Cortex of kidney (tissue), 1 donor: ENCODE measurements around the gene PIK3R3.

ENCODE experiments used
- DNase-seq: peaks from one replicate; lab custom pipeline; 2025; lab: John Stamatoyannopoulos, UW

Gene PIK3R3

DNA sequence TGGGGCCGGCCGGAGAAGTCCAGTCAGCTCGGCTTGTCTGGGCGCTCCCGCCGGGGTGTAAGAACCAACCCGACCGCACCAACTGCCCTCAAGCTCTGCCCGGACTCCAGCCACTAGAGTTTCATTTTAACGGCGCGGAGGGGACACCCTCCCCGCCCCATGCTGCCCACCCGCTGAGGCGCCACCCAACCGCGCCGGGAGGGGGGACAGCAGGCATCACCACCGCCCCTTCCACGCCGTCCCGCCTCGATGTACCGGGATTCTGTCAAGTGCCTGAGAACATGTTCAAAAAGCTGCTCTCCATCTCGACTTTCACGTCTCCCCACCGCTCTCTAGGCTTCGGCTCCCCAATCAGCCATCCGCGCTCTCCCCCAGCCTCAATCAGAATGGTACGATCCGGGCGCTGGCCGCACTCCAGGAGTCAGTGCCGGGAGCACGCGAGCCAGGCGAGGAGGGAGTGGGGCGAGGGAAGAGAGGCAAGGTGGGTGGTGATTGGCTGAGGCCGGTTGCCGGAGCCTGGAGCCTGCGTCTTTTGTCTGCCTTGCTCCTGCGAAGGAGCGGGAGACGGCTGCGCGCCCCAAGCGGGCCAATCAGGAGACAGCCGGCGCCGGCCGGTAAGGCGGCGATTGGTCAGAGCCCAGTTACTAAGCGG is at the start of gene PIK3R3:
Gene PIK3R3, minus strand, starts transcription at position 101 of the 652 bp plus-strand sequence. CDS start 677 bp downstream, outside the sequence.
- peak; percentile 90 for DNase-seq

DNA sequence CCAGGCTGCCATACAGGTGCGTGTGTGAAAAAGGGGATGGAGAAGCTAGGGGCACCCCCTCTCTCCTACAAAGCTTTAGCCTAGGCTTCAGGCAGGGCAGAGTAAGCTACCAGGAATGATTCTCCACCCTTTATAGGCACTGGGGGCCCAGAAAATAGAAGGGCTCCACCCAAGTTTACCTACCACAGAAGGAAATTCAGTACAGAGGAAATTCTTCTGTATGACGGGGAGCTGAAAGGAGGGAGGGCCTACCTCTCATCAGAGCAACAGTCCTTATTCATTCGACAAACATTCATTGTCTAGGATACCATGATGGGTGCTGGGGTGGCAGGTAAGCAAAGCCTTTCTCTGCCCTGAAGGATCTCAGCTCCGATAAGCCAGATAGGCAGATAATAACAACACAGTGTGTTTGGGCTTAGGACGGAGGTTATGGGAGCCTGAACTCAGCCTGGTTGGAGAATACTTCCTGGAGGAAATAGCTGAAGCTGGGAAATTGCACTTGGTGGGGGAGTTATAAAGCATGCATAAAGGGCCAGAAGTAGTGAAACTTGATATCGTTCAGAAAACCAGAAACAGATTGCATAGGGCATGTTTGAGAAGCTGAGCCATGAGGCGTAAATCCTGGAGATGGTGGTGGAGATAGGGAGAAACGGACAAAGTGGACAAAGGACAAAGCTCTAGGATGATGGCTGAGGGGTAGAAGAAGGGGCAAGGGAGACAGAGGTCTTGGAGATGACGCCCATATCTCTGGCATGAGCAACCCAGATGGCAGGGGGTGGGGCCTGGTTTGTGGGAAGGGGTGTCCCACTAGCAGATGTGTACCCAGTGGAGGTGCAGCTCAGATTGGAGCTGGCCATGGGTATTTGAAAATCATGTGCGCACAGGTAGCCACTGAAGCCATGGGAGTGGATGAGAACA is 49.2 kb upstream of the PIK3R3 start:
- no peak for DNase-seq

DNA sequence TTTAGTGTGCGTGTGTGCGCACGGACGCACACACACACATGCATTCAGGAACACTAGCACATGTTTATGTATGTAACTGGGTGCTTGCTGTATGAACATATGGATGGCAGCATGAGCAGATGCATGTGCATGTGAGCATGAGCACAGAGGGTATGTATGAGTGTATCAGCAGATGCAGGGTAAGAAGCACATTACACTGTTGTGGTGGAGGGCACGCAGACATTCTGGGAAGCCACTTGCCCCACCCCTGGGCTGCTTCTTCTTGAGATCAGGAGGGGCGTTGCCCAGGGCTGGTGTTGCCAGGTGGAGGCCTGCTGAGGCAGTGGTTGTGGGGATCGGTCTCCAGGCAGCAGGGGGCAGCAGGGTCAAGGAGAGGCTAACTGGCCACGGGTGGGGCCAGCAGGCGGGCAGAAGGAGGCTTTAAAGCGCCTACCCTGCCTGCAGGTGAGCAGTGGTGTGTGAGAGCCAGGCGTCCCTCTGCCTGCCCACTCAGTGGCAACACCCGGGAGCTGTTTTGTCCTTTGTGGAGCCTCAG is 47.7 kb upstream of the PIK3R3 start:
- DNase-seq = no peak

DNA sequence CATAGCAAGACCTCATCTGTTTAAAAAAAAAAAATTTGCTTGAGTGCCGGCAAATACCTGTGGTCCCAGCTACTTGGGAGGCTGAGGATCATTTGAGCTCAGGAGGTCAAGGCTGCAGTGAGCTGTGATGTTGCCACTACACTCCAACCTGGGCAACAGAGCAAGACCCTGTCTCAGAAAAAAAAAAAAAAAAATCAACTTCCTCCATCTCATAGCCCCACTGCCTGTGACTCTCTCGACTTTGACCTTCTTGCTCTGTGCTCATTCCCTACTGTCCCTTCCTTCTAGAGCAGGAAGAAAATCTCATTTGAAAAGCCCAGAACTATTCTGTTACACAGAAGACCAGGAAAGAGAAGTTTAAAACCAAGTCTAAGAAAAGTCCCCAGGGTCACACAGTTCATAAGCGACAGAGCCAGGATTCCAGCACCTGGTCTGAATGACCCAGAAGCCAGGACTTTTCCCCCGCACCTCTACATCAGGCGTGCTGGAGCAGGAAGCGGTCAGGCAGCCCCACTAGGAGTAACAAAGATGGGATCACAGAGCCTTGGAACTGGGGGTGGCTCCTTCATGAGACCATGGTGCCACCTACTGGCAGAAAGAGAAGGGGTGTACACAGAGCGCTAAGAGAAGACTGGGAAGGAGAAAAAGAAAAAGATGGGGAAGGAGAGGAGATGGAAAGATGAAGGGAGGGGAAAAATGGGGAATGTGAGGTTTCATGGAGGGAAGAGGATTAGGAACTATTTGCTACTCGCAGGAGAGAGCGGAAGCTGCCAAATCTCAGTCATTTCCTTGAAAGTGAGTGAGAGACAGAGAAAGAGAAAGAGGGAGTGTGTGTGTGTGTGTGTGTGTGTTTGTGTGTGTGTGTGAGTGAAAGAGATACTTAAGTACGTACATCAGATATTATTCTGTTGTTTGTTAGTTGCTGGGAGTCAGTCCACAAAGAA is 47.0 kb upstream of the PIK3R3 start:
- no peak for DNase-seq

GRCh38 chr1:46176211-46176865 is 43.9 kb upstream of the PIK3R3 start, which contains the start of gene P3R3URF:
Gene P3R3URF, minus strand, starts transcription at chr1:46176488. Its CDS starts 17 bp downstream, at chr1:46176471.
- DNase-seq = no peak

DNA sequence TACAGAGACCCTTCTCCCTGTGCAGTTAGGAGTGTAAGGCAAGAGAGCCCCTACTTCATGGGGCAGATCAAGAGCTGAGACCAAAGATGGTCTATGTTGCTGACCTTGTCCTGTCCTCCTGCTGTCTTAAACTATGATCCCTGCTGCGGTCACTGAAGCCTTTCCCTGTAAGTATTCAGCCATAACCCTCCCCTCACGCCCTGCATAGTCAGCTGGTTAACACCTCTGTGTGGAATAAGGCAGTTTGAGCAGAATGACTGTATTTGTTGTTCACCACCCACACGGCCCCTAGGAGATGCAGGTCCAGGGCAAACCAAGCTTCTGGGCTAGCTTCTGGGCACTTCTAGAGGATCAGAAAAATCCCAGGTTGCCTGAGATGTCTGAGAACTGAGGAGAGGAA is 42.8 kb upstream of the PIK3R3 start:
- no peak for DNase-seq

- DNase-seq = no peak
Observed at GRCh38 chr1:46174448-46175231, 42.2 kb upstream of the PIK3R3 start, which contains the start of gene TSPAN1. Gene TSPAN1, plus strand, starts transcription at chr1:46175087. Its CDS starts 6,021 bp downstream, at chr1:46181108.

DNA sequence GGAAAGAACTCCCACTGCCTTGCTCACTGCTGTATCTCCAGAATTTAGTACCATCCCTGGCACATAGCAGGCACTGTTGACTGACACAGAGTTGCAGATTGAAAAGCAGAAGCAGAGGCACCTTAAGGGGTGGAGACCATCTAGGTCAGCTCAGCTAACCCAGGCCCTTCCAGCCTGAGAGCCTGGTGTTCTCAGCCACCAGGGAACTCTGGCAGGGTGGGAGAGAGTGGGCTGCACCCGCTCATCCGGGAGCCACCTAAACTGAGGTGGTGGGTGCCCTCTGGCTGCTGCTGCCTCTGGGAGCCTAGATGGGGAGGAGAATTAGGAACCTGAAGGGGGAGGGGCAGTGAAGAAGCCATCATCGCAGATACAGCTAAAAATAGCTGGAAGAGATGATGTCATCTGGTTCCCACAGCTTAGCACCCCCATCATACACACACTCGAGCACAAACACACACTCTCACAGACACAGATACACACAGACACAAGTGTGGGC is 41.0 kb upstream of the PIK3R3 start:
- DNase-seq = no peak

DNA sequence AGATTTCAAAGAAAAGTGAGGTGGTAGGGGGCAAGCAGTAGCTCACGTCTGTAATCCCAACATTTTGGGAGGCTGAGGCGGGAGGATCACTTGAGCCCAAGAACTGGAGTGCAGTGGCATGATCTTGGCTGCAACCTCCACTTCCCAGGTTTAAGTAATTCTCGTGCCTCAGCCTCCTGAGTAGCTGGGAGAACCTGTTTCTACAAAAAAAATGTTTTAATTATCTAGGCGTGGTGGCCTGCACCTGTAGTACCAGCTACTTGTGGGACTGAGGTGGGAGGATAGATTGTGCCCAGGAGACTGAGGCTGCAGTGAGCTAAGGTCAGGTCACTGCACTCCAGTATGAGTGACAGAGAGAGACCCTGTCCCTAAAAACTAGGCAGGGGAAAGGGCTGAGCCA is 39.9 kb upstream of the PIK3R3 start:
- no peak for DNase-seq

DNA sequence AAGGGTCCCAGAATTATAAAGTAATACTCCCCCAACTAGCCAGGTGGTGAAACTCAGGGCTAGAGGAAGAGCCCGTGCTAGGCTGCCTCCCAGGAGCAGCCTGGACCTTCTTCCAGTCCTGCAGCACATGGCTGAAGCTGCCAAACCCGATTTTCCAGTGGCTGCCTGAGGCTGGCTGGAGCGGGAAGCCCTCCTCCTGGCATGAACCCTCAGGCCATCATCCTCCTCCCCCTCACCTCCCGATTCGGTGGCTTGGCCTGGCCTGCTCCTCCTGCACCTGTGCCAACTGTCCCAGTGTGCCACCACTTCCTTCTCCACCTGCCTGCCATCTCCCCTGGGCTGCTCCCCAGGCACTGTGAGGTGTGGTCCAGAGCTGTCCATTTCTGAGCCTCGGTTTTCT is 39.4 kb upstream of the PIK3R3 start:
- no peak for DNase-seq

DNA sequence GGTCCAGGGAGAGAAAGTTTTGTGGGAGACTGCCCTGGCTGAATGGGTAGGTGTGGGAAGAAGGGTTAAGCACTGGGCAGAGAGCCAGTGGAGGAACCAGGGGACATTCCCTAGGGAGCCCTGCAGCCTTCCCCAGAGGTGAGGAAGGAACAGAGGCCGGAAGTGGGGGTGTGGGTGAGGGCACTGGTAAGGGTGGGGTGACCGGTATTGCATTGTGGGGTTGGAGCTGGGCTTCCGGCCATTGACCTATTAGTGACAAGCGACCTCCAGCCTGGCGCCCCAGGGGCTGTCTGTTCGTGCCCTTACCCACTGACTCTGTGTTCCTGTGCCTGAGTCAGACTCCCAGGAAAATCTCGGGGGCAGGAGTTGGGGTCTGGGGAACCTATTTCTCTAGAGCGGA is 38.9 kb upstream of the PIK3R3 start:
- DNase-seq = no peak

DNA sequence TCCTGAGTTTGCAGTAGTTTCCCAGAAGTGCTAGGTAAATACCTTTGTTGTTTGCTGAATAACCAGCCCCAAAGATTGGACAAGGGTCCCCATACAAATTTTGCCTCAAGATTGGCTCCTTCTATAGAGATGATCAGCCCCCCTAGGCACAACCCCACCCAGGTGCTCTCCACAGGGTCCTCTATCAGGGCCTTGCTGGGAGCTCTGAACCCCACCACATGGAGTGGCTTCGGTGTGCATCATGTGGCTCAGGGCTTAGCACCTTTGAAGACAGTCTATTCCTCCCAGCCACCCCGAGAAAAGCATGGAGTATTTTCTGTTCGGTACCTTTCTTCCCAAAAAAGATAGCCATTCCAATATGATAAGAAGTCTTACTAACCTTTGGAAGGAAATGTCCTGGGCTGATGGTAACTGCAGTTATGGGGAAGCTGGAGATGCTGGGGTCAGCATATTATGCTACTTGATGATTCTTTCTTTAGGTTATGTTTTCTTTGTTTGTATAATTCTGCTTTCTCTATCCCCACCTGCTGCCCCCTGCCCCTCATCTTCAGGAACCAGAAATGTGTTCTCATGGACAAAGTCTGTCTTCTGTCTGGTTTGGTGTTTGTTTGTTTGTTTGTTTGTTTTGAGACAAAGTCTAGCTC is 37.5 kb upstream of the PIK3R3 start:
- DNase-seq = no peak

DNA sequence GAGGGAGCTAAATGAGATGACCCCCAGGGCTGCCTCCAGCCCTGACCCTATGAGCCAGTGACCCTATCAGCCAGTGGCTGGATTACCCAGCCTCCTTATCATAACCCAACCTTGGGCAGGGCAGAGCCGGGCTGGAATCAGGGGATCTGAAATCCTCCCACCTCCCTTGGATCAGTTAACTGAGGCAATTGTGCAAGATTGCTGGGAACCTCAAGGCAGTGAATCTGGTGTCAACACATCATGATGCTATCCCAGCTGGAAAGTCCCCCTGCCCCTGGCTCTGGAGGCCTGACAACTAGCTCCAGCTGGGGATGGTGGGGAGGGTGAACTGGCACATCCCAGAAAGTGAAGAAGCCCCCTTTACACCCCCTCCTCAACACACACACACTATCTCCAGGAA is 36.0 kb upstream of the PIK3R3 start:
- no peak for DNase-seq

- no peak for DNase-seq
Observed at GRCh38 chr1:46166521-46167462, 34.4 kb upstream of the PIK3R3 start.

GRCh38 chr1:46160212-46160611 is 27.8 kb upstream of the PIK3R3 start:
- no peak for DNase-seq

- DNase-seq = no peak
Observed at GRCh38 chr1:46159516-46159915, 27.1 kb upstream of the PIK3R3 start.

DNA sequence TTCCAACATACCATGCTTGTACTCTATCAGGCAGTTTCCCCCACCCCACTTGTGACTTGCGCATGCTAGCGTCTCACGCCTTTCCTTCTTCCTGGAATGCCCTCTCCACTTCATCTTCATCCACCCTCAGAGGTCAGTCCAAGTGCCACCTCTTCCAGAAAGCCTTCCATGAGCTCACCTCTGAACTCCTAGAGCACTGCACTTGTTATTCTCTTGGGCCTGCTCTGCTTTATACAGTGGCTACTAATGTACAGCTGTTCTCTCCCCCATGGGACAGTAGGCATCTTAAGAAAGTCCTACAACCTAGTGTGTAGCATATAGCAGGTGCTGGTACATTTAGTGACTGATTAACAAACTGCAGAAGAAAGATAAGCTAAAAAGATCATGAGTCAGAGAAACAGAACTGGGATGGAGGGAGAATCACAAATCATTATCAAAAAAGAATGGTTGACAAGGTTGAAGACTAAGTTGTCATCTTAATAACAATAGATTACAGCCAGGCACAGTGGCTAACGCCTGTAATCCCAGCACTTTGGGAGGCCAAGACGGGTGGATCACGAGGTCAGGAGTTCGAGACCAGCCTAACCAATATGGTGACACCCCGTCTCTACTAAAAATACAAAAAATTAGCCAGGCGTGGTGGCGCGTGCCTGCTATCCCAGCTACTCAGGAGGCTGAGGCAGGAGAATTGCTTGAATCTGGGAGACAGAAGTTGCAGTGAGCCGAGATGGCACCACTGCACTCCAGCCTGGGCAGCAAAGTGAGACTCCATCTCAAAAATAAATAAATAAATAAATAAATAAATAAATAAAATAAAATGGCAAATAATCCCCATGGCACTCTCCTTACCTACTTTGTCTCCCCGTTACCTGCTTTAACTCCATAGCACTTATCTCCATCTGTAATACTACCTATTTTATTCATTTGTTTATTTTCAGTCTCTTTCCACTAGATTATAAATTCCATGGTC is 26.2 kb upstream of the PIK3R3 start:
- no peak for DNase-seq
